Esophagus (tissue), 2 donors: ENCODE results near the gene CTAG1A. TPM values are rescaled to one million over a fixed set of nuclear protein-coding genes. Genes with fewer than 3 reads are reported as not detected.
"Not testable (repeated sequence)": the region's sequence is repeated elsewhere in the genome, so short reads cannot be mapped to it uniquely, and the experiment has no call there.

ENCODE experiments used
- H3K27ac ChIP-seq, 2 donors: one replicate each; pipeline ENCODE4 v1.5.1; 2013; ENCODE audit warnings: low read depth in 2 of 2, mild to moderate bottlenecking in 2 of 2, inconsistent platforms in 1 of 2, low read length in 1 of 2, moderate library complexity in 1 of 2
- H3K27me3 ChIP-seq, 2 donors: one replicate each; pipeline ENCODE4 v1.6.1; 2013; ENCODE audit warnings: low read length in 2 of 2, control low read depth in 1 of 2, mild to moderate bottlenecking in 1 of 2; ENCODE audit not compliant: insufficient read depth in 2 of 2, control insufficient read depth in 1 of 2
- H3K36me3 ChIP-seq, 2 donors: one replicate each; pipeline ENCODE4 v1.6.1; 2013; ENCODE audit warnings: low read length in 1 of 2; ENCODE audit not compliant: control insufficient read depth in 2 of 2, insufficient read depth in 2 of 2
- H3K4me1 ChIP-seq, 2 donors: one replicate each; pipeline ENCODE4 v1.6.1; 2013; ENCODE audit warnings: low read length in 1 of 2; ENCODE audit not compliant: control insufficient read depth in 2 of 2, insufficient read depth in 2 of 2
- H3K4me3 ChIP-seq, 2 donors: one replicate each; pipeline ENCODE4 v1.5.1; 2013; ENCODE audit warnings: low read length in 2 of 2, mild to moderate bottlenecking in 2 of 2, low read depth in 1 of 2, moderate library complexity in 1 of 2
- H3K9me3 ChIP-seq, 2 donors: one replicate each; pipeline ENCODE4 v1.6.1; 2013; ENCODE audit warnings: mild to moderate bottlenecking in 2 of 2, low read depth in 1 of 2, low read length in 1 of 2, moderate library complexity in 1 of 2; ENCODE audit not compliant: control insufficient read depth in 2 of 2, insufficient read depth in 1 of 2
- WGBS, 2 donors: extraction: QIAGEN DNeasy Blood & Tissue Kit; methylation state at CpG; one replicate each; pipeline ENCODE4 v1.1.7; 2013; 5-methylcytosine and 5-hydroxymethylcytosine counted together
- polyA plus RNA-seq, 2 donors: library from polyadenylated mRNA; stranded (reverse); fragments of 200-250 nt; gene quantifications; one replicate each; pipeline ENCODE4 v1.2.3, GENCODE V29; 2013
- donor health status: healthy with polysubstance abuse.
- donor health status: Bipolar disorder and iron deficiency.

The CTAG1A gene
- polyA plus RNA-seq, 2 donors: not detected

DNA sequence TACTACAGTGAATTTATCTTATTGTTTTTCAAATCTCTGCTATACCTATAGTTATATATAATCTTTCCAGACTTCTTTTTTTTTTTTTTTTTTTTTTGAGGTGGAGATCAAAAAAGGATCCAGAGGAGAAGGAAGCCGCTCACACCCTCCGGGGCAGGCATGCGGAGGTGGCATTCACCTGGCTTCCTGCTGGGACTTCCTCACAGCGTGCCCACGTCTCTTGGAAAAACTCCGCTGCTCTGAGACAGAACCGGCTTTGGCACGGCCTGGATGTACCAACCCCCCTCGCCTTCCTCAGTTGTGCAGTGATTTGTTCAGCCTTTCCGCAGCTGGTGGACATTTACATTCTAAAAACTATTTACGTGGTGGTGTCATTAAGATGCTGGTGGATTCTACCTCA, 23.0 kb downstream of the CTAG1A start:
- not testable (repeated sequence) for H3K4me3 ChIP-seq, H3K27ac ChIP-seq, H3K27me3 ChIP-seq, H3K4me1 ChIP-seq, H3K36me3 ChIP-seq, H3K9me3 ChIP-seq
- 84 to 89% methylated on average over 10 to 11 of the region's 11 CpGs for WGBS, 2 donors

- H3K27me3 ChIP-seq, H3K4me1 ChIP-seq, H3K9me3 ChIP-seq, H3K4me3 ChIP-seq, H3K27ac ChIP-seq, H3K36me3 ChIP-seq: not testable (repeated sequence)
- 76 to 84% methylated on average over 12 of the region's 12 CpGs for WGBS, 2 donors
Measured at GRCh38 chrX:154608823-154609222, 23.9 kb downstream of the CTAG1A start.

DNA sequence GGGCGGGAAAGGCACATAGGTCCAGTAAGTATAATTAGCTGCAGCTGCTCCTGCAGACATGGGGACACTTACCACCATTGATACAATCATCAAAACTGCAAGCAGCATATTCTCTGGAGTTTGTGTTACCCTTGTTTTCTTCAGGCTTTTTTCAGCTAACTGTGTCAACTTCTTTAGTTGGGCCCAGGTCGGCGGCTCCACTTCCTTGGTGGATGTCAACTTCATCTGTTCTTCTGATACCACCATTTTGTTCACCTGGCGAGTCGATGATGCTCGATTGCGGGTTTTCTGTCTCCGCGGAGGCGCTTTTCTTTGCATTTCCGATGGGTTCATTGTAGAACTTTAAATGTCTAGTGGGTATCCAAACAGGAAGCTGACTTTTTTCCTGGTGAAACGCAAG, 26.2 kb downstream of the CTAG1A start:
- not testable (repeated sequence) for H3K36me3 ChIP-seq, H3K9me3 ChIP-seq, H3K27me3 ChIP-seq, H3K27ac ChIP-seq, H3K4me3 ChIP-seq, H3K4me1 ChIP-seq
- WGBS, 2 donors: 88 to 94% methylated on average over 12 of the region's 12 CpGs

DNA sequence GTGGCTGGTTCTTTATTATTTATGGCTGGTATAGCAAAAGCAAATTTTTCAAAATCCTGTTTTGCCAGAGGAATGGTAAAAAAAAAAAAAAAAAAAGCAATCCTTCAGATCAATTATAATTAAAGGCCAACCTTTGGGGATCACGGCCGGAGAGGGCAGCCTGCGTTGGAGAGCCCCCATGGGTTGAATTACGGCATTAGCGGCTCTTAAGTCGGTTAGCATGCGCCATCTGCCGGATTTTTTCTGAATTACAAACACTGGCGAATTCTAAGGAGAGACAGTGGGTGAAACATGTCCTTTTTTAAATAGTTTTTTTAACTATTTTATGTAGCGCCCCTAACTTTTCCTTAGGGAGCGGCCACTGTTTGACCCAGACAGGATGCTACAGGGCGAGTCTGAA, 28.7 kb downstream of the CTAG1A start:
- not testable (repeated sequence) for H3K27me3 ChIP-seq, H3K4me3 ChIP-seq, H3K27ac ChIP-seq, H3K36me3 ChIP-seq, H3K9me3 ChIP-seq, H3K4me1 ChIP-seq
- 9 to 25% methylated on average over 4 to 5 of the region's 12 CpGs for WGBS, 2 donors

DNA sequence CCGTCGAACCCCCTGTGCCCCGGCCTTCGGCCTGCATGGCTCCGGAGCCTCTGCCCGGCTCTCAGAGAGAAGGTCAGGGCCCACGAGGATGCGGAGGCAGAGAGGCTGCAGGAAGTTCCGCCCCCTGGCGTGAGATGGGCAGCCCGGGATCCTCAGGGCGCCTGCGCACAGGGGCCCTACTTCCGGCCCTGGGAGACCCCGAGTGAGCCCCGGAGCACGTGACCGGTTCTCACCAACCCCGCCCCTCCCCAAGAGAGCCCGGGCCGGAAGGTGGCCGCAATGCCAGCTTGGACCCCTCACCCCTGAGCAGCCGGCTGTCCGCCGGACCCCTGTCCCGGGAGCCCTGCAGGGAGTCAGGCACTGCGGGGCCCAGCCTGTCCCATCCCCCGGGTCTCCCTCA, 34.2 kb downstream of the CTAG1A start, which contains the start of gene CTAG1B:
Gene CTAG1B (minus strand): TSS at position 101 of the 400 bp plus-strand sequence. CDS start 64 bp downstream, at position 37.
- H3K36me3 ChIP-seq, H3K27me3 ChIP-seq: not testable (repeated sequence)
- WGBS, 2 donors: no CpG with 5 or more reads among the region's 28 CpGs

DNA sequence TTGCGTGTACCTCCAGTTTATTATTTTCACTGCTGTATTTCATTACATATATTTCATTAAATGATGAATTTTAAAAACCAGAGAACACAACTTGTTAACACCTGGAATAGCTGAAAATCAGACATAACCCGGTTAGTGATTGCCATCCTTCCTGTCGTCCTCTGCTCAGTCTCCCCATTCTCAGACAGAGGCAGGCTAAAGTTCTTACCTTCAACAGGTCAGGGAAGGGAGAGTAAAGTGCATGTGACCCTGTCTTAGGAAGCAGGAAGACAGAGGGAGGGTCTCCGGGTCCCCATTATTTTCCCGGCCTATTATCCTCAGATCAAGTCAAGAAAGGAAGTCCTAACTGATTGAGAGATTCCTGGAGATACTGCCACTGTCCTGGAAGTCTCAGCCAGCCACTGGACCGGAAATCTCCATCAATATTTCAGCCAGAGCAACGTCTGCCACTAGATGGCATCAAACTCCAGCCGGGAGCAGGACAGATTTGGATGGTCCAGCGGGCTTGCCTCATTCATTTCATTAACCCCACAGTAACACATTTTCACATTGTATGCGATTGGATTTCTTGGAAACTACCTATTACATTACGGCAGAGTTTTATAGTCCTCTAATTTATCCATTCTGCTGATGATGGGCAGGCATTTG, 36.0 kb downstream of the CTAG1A start:
- not testable (repeated sequence) for H3K4me3 ChIP-seq, H3K9me3 ChIP-seq, H3K36me3 ChIP-seq, H3K27ac ChIP-seq, H3K27me3 ChIP-seq, H3K4me1 ChIP-seq
- 5 to 45% methylated on average over 2 of the region's 11 CpGs for WGBS, 2 donors

More for the DNA sequence above, 34.2 kb downstream of the CTAG1A start, which contains the start of gene CTAG1B:
- H3K27ac ChIP-seq, H3K4me3 ChIP-seq, H3K9me3 ChIP-seq, H3K4me1 ChIP-seq: not testable (repeated sequence)

DNA sequence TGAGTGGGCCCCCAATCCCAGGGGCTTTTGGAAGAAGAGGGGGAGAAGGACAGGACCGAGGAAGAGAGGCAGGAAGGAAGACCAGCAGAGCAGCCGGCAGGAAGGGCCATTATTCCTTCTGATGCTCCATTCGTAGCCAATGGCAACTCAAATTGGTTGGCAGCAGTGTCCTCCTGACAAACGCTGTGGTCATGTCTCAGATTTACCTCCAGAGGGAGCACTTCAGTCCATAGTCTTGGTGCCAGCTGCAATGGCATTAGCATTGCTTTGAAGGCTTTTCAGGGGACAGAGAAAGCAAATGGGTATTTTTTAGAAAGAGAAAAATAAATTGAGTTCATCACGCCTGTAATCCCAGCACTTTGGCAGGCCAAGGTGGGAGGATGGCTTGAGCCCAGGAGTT, 44.0 kb downstream of the CTAG1A start:
- H3K9me3 ChIP-seq, H3K27me3 ChIP-seq: not testable (repeated sequence)
- no CpG with 5 or more reads among the region's 5 CpGs for WGBS, 2 donors

GRCh38 chrX:154630949-154631348, 46.0 kb downstream of the CTAG1A start:
- not testable (repeated sequence) for H3K36me3 ChIP-seq, H3K4me1 ChIP-seq, H3K27me3 ChIP-seq, H3K27ac ChIP-seq, H3K4me3 ChIP-seq, H3K9me3 ChIP-seq
- WGBS, 2 donors: no CpG with 5 or more reads among the region's 11 CpGs

More for the DNA sequence above, 44.0 kb downstream of the CTAG1A start:
- not testable (repeated sequence) for H3K36me3 ChIP-seq, H3K27ac ChIP-seq, H3K4me3 ChIP-seq, H3K4me1 ChIP-seq

DNA sequence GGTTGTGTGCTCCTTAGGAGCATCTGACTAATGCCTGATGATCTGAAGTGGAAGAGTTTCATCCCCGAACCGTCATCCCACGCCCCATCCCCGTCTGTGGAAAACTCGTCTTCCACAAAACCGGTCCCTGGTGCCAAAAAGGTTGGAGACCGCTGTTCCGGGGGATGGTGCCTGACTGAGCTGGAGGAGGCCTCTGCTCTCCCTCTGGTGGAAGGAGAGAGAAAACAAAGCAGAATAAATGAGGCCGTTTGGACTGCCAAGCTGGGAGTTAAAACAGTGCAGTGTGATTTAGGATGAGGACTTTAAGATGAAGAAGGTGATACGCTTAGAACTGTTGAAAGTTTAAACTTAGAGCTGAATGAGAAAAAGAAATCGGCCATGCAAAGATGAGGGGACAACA, 48.7 kb downstream of the CTAG1A start:
- not testable (repeated sequence) for H3K4me3 ChIP-seq, H3K4me1 ChIP-seq, H3K27me3 ChIP-seq, H3K36me3 ChIP-seq, H3K9me3 ChIP-seq, H3K27ac ChIP-seq
- no CpG with 5 or more reads among the region's 11 CpGs for WGBS, 2 donors
